Tongue (tissue), 2 donors: ENCODE results near the gene GIT1. TPM values are rescaled to one million over a fixed set of nuclear protein-coding genes. Genes with fewer than 3 reads are reported as not detected.

Experiments
- DNase-seq: peaks from one replicate; pipeline ENCODE4 v3.0.0-alpha.2; 2015
- total RNA-seq: library from RNA; depleted of rRNA; stranded (reverse); fragments of >200 nt; gene quantifications from one replicate; pipeline ENCODE4 v1.2.3, GENCODE V29; 2014

Gene GIT1
- total RNA-seq, 1 donor from 2014 or later = 19.3 TPM

- no peak for DNase-seq
These were observed 4.4 kb upstream of the GIT1 start for GRCh38 chr17:29593591-29594518.

DNA sequence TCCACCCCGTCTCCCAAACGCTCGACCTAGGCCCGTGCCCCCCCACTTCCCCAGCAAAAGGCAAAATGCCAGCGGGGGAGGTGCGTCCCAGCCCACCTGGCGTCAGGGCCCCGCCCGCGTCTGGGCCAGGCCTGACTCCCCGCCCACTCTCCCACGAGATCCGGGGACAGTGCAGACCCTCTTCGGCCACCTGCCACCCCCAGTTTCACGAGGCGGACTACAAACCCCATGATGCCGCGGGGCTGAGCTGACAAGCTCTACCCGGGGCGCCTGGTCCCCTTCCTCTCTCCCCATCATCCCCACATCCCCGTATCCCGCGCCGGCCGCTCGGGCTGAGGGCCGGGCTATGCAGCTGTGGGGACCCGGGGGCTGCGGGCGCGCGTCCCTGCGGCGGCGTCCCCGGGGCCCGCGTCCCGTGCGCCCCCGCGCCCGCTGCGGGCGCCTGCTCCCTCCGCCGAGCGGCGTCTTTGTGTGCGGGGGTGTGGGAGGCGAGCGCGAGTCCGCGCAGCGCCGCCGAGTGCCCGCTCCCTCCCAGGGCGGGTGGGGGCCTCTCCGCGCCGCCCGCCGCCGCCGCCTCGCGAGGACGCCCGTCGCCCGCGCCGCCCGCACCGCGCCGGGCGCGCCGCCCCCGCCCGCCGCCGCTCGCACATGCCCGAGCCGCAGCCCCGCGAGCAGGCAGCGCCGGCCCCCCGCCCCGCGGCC, 3.6 kb upstream of the GIT1 start, which contains the start of gene ANKRD13B:
Gene ANKRD13B, plus strand, starts transcription at position 283 of the 702 bp plus-strand sequence. CDS start 490 bp downstream, outside the sequence.
- DNase-seq = peak; percentile 67

DNA sequence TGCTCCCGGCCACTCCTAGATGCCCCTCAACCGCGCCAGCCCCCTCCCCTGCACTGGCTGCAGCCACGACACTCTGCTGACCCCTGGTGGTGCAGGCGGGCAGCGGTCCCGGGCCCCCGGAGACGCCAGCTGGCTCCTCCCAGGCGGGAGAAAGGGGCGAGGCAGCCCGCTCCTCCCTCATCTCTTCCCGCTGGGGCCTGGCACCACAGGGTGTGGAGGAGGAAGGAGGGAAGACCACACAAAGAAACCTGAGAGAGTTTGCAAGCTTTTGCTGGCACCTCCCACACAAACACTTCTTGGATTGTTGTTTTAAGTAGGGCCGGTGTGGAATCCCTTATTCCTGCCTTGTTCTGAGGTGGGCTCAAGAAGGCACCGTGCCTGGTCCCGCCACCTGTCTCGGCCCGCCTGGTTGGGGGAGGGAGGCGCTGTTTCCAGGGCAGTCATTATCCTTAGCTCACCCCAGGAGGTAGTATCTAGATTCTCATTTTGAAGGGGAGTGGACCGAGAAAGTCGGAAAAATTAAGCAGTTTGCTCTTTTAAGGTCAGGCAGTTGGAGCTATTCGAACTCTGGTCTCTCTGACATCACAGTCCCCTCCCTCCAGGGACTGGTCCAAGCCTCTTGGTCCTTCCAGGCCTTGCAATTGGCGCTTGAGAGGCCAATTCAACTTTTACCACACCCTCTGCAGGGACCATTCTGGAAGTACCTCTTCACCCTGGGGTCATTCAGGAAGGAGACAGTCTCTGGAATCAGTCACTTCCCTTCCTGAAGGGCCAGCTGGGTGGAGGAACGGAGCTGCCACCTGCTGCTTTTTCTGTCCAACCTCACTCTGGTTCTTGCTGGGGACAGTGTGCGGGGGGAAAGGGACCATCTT, 2.5 kb upstream of the GIT1 start:
- DNase-seq = peak; percentile 95

DNA sequence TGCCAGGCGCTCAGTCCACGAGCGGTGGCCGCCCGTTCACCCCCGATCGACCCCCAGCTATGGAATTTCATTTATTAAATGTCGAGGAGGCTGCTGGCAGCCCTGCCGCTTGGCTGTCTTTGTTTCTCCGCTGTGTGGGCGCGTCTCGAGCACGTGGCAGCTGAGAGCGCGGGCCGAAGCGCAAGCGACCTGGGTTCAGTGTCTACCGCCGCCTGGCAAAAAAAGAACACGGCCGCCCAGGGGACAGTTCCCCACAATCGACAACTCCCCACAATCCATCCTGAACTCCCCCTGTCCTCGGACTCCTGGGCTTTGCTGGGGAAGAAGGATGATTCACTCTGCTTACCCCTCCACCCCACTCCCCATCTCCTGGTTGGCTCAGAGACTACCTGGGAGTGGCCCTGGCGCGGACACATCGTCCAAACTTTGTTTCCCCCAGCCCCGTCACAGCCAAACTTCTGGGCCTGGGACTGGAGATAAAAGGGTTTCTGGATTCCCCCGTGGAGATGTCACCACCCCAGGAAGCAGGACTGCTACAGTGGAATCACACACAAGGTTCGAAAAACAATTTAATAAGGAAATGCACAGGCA, 1.8 kb upstream of the GIT1 start:
- peak; percentile 75 for DNase-seq

GRCh38 chr17:29590411-29591145, 1.1 kb upstream of the GIT1 start:
- no peak for DNase-seq

DNA sequence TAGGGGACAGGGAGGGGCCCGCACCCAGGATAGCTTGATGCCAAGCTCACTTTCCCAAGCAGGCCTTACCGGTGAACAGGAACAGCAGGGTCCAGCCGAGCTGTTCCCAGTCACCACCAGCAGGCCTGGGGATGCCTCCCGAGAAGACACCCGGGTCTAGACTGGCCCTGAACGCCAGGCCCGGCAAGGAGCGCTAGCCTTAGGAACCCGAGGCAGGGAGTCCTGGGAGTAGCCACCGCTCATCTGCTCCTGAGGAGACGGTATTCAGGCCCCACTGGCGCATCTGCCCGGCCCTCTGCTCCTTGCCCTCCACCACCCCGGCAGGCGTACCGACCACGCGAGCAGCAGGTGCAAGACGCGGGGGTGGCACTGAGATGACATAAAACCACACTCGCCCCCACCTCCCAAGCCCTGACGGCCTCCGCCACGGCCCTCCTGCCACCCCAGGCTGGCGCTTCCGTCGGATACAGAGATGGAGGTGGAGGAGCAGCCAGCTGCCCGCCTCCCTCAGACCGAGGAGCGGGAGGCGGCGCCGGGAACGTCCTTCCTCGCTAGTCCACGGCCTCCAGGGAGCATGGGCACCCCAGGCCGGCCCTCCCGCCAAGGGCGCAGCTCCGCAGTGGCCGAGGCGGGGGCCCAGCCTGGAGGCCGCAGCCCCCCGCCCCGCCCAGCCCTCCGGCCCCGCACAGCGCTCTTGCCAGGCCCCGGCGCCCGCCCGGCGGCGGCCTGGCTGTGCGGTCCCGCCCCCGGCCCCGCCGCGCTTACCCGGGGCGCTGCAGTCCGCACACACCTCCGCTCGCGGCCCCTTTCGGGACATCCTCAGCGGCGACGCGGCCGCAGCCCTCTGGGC, 661 bp downstream of the GIT1 start:
- DNase-seq = no peak

GRCh38 chr17:29588017-29588561, 1.4 kb downstream of the GIT1 start:
- DNase-seq = no peak

DNA sequence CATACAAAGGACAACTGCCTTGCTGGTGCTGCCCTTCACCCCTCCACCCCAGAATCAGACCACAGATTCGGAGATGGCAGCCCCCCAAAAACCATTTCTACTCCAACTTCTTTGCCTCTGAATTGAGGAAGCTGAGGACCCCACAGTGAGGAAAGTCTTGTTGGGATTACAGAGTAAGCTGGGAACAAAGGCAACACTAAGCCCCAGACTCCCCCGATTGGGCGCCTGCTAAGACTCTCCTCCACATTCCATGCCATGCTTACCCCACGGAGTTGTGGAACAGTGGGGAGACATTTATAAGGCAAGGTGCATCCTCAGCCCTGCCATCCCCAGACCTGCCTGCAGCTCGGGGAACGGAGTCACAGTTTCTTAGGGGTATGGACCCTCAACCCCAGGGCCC, 1.9 kb downstream of the GIT1 start:
- no peak for DNase-seq

DNA sequence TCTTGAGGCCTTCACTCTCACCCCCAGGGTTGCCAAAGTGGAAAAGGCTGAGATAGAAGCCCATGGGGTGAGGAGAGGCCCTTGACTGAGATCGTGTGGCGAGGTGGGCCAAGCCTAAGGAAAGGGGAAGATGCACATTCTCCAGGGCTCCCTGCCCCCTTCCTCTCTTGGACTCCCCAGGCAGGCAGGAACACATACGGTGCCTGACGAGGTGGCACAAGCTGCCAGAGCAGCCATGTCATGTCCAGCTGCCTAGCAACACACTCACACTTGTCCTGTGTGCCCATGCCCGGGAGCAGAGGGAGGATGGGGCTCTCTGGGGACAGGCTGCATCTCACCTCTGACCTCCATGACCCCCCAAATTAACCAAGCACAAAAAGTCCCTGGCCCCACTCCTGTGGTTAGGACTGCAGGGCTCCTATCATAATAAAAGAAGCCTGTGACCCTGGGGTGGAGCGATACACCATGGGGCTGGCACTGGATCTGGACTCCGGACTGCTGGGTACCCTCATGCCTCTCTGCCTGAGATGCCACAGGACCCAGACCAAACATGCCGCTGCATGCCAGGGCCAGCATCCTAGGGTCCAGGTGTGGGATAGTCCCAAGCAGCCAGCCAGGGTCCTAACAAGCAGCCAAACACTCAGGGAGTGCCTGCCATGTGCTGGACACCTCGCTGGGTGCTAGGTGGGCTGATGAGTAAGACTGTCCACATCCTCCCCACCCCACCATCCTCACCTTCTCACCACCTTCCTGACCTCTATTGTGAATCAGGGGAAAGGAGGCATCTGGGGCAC, 2.6 kb downstream of the GIT1 start:
- no peak for DNase-seq

GRCh38 chr17:29585080-29585751, 4.2 kb downstream of the GIT1 start:
- DNase-seq = no peak

- DNase-seq = no peak
These were observed 4.9 kb downstream of the GIT1 start for GRCh38 chr17:29584452-29585079.

GRCh38 chr17:29583324-29584248, 5.9 kb downstream of the GIT1 start:
- DNase-seq = no peak

- no peak for DNase-seq
These were observed 6.7 kb downstream of the GIT1 start for GRCh38 chr17:29582772-29583171.

DNA sequence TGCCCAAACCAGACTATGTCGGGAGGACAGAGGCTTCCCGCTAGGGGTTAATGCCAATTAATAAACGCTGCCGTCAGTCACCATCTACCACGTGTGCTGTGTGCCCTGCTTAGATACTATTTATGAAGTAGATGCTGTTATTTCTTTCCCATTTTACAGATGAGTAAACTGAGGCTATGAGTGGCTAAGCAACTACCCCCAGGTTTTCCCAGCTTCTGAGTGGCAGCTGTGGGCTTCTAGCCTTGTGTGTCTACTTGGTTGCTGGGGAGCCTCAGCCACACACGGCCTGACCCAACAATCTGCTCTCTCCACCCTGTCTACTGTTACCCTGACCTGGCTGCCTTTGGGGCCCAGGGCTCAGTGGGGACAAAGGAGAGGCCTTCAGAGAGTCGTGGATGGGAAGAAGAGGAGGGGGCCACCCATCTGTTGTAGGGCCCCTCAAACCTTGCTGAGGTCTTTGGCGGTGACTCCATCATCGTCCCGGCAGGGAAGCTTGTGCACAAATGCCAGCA, 7.1 kb downstream of the GIT1 start:
- DNase-seq = no peak

GRCh38 chr17:29581583-29582253, 7.7 kb downstream of the GIT1 start:
- no peak for DNase-seq
